NCI-H446 (cell line): Measurements from ENCODE around the gene ZBTB39.
A peak's percentile ranks its signal among the peaks of the same experiment; 100 is the strongest.
"Not testable (repeated sequence)": the region's sequence is repeated elsewhere in the genome, so short reads cannot be mapped to it uniquely, and the experiment has no call there.

Source experiments
- DNase-seq, 2 experiments: peaks; one replicate each; lab custom pipeline; 2025; lab: John Stamatoyannopoulos, UW

The ZBTB39 gene

GRCh38 chr12:57005980-57006808 is at the start of gene ZBTB39:
ZBTB39 (minus strand) TSS chr12:57006546; CDS start chr12:57004917, 1,629 bp downstream.
- peak; percentile 28 to 64 for DNase-seq

DNA sequence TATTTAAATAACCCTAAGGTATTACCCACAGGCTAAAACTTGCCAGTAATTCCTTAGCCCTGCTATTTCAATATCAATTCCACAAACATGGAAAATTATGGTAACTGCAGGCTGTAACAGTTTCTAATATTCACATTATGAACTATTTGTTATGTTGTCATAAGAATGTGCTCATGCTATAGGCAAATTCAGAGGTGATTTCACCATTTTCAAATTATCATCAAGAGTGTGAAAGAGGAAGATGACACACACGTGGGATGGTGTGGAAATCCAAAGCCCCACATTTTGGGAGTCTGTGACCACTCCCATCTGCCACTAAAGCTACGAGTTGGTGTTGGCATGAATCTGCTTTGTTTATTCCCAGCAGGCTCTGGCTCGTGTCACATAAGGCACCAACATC is 49.5 kb upstream of the ZBTB39 start:
- no peak for DNase-seq

- DNase-seq: not testable (repeated sequence)
Measured at GRCh38 chr12:57053901-57054300, 47.6 kb upstream of the ZBTB39 start.

DNA sequence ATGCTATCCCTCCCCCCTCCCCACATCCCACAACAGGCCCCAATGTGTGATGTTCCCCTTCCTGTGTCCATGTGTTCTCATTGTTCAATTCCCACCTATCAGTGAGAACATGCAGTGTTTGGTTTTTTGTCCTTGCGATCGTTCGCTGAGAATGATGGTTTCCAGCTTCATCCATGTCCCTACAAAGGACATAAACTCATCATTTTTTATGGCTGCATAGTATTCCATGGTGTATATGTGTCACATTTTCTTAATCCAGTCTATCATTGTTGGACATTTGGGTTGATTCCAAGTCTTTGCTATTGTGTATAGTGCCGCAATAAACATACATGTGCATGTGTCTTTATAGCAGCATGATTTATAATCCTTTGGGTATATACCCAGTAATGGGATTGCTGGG is 46.8 kb upstream of the ZBTB39 start:
- not testable (repeated sequence) for DNase-seq

DNA sequence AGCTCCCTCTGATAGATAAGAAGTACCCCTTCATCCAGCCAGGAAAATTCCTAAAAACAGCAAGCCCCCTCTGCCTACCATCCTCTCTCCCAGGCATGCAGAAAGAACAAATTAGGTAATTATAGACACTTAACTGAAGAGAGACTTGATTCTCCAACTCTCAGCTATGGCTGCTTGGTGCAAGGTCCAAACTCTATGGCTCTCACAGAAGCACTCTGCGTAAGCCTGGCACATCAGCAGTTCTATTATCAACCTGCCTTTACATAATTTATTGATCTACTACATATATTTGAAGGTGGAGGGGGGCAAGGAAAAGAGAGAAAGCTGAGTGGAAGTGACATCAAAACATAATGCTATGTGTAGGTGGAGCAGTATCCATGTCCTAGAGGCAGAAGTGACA is 44.7 kb upstream of the ZBTB39 start:
- no peak for DNase-seq

DNA sequence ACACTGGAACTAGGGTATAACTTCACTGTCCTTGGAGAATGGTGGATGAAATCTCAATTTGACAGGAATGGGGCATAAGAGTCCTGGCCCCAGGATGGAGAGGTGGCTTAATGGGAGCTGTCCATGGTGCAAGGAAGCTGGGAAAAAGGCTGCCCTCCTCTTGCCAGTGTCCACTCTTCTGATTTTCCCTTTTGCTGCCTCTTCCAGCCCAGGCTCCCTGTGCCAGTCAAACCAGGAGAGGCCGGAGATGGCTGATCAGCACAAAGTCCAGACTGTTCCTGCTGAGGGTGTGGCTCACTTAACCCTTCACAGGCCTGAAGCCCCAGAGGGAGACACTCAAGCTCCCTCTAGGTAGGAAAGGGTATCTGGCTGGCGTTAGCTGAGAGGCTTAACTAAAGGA is 43.5 kb upstream of the ZBTB39 start, which contains the start of gene MYO1A:
TSS of gene MYO1A (minus strand) at position 240 of the 400 bp plus-strand sequence. CDS start 1,806 bp downstream, outside the sequence.
- DNase-seq: no peak

DNA sequence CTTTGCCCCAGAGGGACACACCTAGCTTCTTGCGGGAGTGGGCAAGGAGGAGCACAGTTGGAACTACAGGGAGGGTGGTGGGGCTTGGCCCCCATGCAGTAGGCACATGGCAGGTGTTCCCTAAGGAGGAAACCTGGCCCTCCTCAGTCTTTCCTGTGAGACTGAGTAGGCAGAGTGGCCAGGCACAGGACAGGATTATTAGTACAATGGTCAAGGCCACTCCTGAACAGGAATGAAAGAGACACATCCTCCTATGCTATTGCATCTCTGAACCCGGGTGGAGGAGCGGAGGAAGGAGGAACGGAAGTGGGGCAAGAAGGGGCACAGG is 42.7 kb upstream of the ZBTB39 start:
- no peak for DNase-seq

GRCh38 chr12:57048423-57049118 is 42.2 kb upstream of the ZBTB39 start:
- DNase-seq: no peak

- DNase-seq: no peak
Measured at GRCh38 chr12:57047981-57048380, 41.6 kb upstream of the ZBTB39 start.

DNA sequence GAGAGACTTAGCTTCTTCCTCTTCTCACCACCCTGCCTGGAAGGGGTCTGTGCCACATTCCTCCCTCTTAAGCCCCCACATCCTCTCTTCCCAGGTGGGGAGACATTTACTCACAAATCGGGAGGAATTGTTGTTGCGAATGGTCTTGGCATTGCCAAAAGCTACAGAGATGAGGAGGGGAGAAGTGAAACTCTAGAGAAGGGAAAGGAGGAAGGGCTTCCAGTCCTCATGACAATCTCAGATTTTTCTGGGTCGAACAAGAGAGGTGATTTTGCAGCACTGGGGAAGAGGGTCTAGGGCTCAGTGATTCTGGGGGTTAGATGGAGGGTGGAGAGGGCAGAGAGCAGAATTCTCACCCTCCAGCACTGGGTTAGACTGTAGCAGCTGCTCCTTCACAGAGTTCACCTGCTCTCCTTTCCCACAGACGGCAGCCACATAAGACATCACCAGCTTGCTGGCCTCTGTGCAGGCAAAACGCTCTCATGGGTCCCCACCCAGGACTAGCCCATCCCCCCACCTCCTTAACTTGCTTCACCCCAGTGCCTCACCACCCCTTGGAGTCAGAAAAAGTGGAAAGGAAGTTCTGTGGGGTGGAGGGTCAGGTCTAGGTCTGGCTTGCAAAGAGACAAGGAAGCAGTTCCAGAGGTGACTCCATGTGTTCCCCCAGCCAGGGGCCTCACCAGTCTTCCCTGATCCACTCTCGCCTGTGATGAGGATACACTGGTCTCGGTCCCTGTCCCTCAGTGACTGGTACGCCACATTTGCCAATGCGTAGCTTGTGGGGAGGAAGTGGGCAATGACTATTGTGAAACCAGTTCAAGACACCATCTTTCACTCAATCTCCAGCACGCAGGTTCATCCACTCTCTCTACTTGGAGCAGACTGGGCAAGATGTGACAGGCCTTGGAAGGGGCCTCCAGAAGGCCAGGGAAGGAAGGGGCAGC is 40.9 kb upstream of the ZBTB39 start:
- DNase-seq: no peak

DNA sequence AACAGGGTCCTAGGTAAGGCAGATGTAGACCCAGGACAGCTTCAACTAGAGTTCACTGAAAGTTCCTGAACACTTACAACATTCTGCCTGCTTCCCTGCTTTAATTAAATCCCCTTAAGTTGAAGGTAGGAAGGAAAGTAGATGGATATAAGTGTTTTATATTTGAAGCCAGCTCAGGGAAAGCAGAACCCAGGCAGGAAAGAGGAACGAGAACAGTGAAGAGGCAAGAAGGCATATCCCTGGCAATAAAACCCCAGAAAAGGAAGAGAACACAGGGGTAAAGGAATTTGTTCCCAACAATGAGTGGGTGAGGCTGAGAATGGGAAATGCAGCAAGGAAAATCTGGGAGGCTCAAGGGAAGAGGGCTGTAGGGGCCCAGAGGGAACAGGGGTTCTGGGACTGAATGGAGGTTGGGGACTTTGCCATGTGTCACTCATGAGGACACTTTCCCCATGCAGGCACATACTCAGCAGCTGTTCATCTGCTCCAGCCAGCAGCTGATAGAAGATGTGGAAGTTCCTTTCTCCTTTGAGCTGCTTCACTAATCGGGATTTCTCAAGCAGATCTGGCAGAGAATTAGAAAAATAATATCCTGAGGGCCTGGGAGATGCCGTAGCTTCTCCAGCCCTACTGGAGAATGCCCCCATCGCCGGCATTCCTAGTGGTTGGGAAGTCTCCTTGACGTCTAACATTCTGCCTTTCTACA is 39.9 kb upstream of the ZBTB39 start:
- no peak for DNase-seq

GRCh38 chr12:57044889-57045288 is 38.5 kb upstream of the ZBTB39 start:
- no peak for DNase-seq

DNA sequence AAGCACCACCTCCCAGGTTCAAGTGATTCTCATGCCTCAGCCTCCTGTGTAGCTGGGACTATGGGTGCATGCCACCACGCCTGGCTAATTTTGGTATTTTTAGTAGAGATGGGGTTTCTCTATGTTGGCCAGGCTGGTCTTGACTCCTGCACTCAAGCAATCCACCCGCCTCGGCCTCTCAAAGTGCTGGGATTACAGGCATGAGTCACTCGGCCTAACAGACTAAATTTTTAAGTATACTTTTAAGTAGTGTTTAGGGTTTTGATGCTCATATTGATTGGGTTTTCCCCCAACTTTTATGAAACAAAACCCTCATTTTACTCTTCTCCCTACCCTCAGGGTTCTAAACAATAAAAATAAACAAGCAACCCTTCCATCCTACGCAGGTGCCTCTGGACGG is 38.1 kb upstream of the ZBTB39 start:
- no peak for DNase-seq

DNA sequence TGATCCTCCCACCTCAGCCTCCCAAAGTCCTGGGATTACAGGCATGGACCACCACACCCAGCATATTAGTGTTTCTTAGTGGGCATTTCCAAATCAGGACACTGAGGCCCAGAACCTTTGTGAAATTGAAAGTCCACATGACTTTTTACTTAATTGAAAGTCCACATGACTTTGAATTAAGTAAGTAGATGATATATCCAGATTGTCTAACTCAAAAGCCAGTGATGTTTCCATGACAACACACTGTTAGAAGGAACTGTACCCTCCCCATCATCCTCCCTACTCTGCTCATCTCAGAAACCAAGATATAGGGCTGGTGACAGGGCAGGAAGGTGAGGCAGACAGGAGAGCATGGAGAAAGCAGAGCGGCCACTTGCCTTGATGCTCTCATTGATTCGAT is 36.3 kb upstream of the ZBTB39 start:
- DNase-seq: no peak

DNA sequence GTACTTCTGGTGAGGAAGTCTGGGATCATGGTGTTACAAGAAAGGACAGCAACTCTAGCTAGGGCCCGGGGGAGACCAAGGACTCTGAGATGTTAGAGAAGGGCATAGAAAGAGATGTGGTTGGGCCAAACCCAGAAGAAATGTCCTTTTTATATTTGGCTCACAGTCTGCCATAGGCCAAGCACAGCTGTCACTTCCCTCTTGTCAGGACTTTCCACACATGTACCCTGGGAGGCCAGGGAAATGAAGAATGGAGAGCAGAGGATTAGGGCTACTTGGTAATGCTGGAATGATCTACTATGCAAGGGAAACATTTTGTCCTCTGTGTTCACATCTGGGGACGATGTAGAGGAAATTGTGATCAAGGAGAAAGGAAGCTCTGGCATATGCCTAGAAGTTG is 34.4 kb upstream of the ZBTB39 start:
- no peak for DNase-seq

DNA sequence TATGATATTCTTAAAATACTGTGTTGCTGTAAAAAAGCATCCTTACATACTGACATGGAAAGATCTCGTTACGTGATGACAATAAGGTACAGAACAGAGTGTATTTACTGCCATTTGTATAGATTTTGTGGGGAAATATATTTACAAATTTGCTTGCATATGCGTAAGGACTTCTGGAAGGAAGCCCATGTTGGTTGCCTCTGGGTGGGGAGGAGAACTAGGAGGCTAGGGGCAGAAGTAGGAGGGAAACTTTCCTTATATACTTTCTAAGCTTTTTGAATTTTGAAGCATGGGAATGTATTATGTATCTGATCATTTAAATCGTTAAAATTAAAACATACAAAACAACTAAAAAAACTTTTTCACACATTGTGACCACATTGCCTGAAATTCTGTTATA is 33.9 kb upstream of the ZBTB39 start:
- no peak for DNase-seq

GRCh38 chr12:57039016-57039798 is 32.9 kb upstream of the ZBTB39 start:
- no peak for DNase-seq

DNA sequence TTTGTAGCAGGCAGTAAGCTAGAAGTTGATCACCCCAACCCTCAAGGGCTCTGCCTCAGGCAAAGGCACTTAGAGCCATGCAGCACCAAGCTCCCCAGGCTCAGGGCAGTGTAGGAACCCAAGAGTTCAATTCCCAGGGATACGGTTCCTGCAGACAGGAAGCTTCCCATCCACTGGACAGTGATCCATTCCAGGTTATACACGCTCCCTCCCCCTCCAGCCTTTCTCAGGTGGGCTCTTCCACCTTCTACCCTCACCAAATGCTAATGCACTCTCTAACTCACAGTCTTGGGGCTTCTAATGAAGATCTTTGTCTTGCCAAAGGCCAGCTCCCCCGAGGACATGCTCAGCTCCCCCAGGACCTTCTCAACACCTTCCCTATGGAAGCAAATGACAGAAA is 30.9 kb upstream of the ZBTB39 start:
- DNase-seq: no peak

- DNase-seq: no peak
Measured at GRCh38 chr12:57033431-57033830, 27.1 kb upstream of the ZBTB39 start.

DNA sequence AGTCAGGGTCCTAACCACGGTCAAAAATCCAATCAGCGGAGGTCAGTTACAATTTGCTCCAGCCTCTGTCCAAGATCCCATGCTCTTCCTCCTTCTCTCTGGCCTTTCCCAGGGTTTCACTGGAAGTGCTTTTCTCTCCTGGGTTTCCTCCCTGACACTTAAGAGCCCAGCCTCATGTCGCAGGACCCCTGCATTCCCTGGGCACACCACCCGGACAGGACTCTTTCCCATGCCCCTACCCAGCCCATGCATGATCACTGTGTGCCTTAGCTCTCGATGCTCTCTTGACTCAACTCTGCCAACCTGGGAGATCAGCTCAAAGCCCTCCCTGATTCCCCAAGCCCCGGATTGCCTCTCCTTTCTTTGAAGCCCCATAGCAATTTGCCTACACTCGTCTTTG is 25.4 kb upstream of the ZBTB39 start:
- no peak for DNase-seq
